GM23338 (cell line): ENCODE results near the gene C2CD4A. TPM values are rescaled to one million over a fixed set of nuclear protein-coding genes. Genes with fewer than 3 reads are reported as not detected.

Experiments used
- ATAC-seq: fragments of 200-7000 bp; cut with Tn5 transposase; 3 replicates; pipeline ENCODE4 v1.9.1; 2020
- DNase-seq: peaks from one replicate; pipeline ENCODE4 v3.0.0-alpha.2; 2015; ENCODE audit warnings: low spot score
- H2AFZ ChIP-seq: fragments of 200-600 bp; sonication (generic); 2 replicates; pipeline ENCODE4 v1.8.0; 2016; ENCODE audit warnings: antibody characterized with exemption, mild to moderate bottlenecking, moderate library complexity
- H3F3A ChIP-seq: fragments of 200-600 bp; sonication (generic); replicated peaks from 2 replicates; pipeline ENCODE4 v1.8.0; 2017; ENCODE audit warnings: antibody characterized with exemption, mixed run types, low read depth
- H3K27ac ChIP-seq: fragments of 200-600 bp; sonication (generic); 2 replicates; pipeline ENCODE4 v1.6.1; 2016; ENCODE audit warnings: low read depth
- H3K27me3 ChIP-seq: fragments of 200-600 bp; sonication (generic); 2 replicates; pipeline ENCODE4 v1.8.0; 2016; ENCODE audit warnings: mild to moderate bottlenecking, mixed run types, moderate library complexity; ENCODE audit not compliant: insufficient read depth
- H3K36me3 ChIP-seq: fragments of 200-600 bp; sonication (generic); 2 replicates; pipeline ENCODE4 v1.8.0; 2016; ENCODE audit warnings: mild to moderate bottlenecking; ENCODE audit not compliant: insufficient read depth
- H3K4me1 ChIP-seq: fragments of 200-600 bp; sonication (generic); 2 replicates; pipeline ENCODE4 v1.8.0; 2016; ENCODE audit warnings: mild to moderate bottlenecking, moderate library complexity; ENCODE audit not compliant: insufficient read depth
- H3K4me2 ChIP-seq: fragments of 200-600 bp; sonication (generic); 2 replicates; pipeline ENCODE4 v1.7.1; 2017; ENCODE audit warnings: mixed run types
- H3K4me3 ChIP-seq: fragments of 200-600 bp; sonication (generic); 2 replicates; pipeline ENCODE4 v1.6.1; 2016; ENCODE audit warnings: mixed run types
- H3K79me2 ChIP-seq: fragments of 200-600 bp; sonication (generic); replicated peaks from 2 replicates; pipeline ENCODE4 v1.8.0; 2017; ENCODE audit warnings: mild to moderate bottlenecking; ENCODE audit not compliant: insufficient read depth
- H3K9me2 ChIP-seq: fragments of 200-600 bp; sonication (generic); 2 replicates; pipeline ENCODE4 v1.8.0; 2017; ENCODE audit not compliant: insufficient read depth
- H4K20me1 ChIP-seq: fragments of 200-600 bp; sonication (generic); replicated peaks from 2 replicates; pipeline ENCODE4 v1.8.0; 2017; ENCODE audit warnings: mild to moderate bottlenecking; ENCODE audit not compliant: insufficient read depth
- H3K27ac Mint-ChIP-seq: 2 replicates; pipeline ENCODE4 v1.8.0; 2020; ENCODE audit warnings: inconsistent platforms, mild to moderate bottlenecking, moderate library complexity, mixed read lengths
- H3K27me3 Mint-ChIP-seq: 3 replicates; pipeline ENCODE4 v1.8.0; 2022; ENCODE audit warnings: low read depth, mild to moderate bottlenecking, moderate library complexity, mixed read lengths, inconsistent platforms; ENCODE audit not compliant: insufficient read depth, poor library complexity
- H3K36me3 Mint-ChIP-seq: 3 replicates; pipeline ENCODE4 v1.8.0; 2021; ENCODE audit warnings: low read depth, mild to moderate bottlenecking, inconsistent platforms, moderate library complexity, mixed read lengths
- H3K4me1 Mint-ChIP-seq: 3 replicates; pipeline ENCODE4 v1.8.0; 2020; ENCODE audit warnings: mild to moderate bottlenecking, inconsistent platforms, mixed read lengths
- H3K4me3 Mint-ChIP-seq: 3 replicates; pipeline ENCODE4 v1.8.0; 2021; ENCODE audit warnings: moderate library complexity, mild to moderate bottlenecking, inconsistent platforms, mixed read lengths
- H3K9me3 Mint-ChIP-seq: 3 replicates; pipeline ENCODE4 v1.8.0; 2020; ENCODE audit warnings: moderate library complexity, mild to moderate bottlenecking, inconsistent platforms, mixed read lengths
- ETS1 ChIP-seq: IDR thresholded peaks from 2 replicates; pipeline ENCODE4 v1.6.1; 2016; ENCODE audit warnings: antibody characterized with exemption
- EZH2phosphoT487 ChIP-seq: fragments of 200-600 bp; sonication (generic); IDR thresholded peaks from one replicate; pipeline ENCODE4 v1.8.1; 2018; ENCODE audit warnings: antibody characterized with exemption; ENCODE audit not compliant: unreplicated experiment
- JUNB ChIP-seq: IDR thresholded peaks from one replicate; pipeline ENCODE4 v1.6.1; 2016; ENCODE audit warnings: antibody characterized with exemption; ENCODE audit not compliant: unreplicated experiment
- NANOG ChIP-seq: IDR thresholded peaks from 2 replicates; pipeline ENCODE4 v1.6.1; 2016; ENCODE audit warnings: antibody characterized with exemption, borderline replicate concordance
- REST ChIP-seq: IDR thresholded peaks from one replicate; pipeline ENCODE4 v1.6.1; 2018; ENCODE audit warnings: antibody characterized with exemption; ENCODE audit not compliant: unreplicated experiment
- STAT1 ChIP-seq: IDR thresholded peaks from one replicate; pipeline ENCODE4 v1.6.1; 2016; ENCODE audit warnings: antibody characterized with exemption; ENCODE audit not compliant: unreplicated experiment
- ZNF114 ChIP-seq: fragments of 250-450 bp; sonication (Bioruptor Pico); IDR thresholded peaks from 2 replicates; pipeline ENCODE4 v1.5.0; 2020; ENCODE audit warnings: mild to moderate bottlenecking, moderate library complexity
- ZNF331 ChIP-seq: fragments of 250-450 bp; sonication (Bioruptor Pico); IDR thresholded peaks from 2 replicates; pipeline ENCODE4 v1.5.0; 2020; ENCODE audit warnings: low read depth, mild to moderate bottlenecking, moderate library complexity
- ZNF462 ChIP-seq: fragments of 250-450 bp; sonication (Bioruptor Pico); IDR thresholded peaks from 2 replicates; pipeline ENCODE4 v1.5.0; 2020; ENCODE audit warnings: mild to moderate bottlenecking, moderate library complexity
- polyA plus RNA-seq: library from polyadenylated mRNA; unstranded; fragments of >200 nt; fragmentation: Nextera tagmentation; extraction: Ambion mirVana; gene quantifications from 2 replicates; pipeline ENCODE4 v1.2.1, GENCODE V29; 2016
- total RNA-seq: library from RNA; depleted of rRNA; stranded (reverse); fragments of >200 nt; shearing (Covaris generic); gene quantifications from 2 replicates; pipeline ENCODE4 v1.2.3, GENCODE V29; 2014

Gene C2CD4A
- total and polyA plus RNA-seq, 2 experiments from 2014 or later: 0.07 TPM; not detected in 1

- Histone ChIP-seq H3K4me3 (no peak overlapping the region), H4K20me1 (no peaks in the 10 kb centered on the region), H3K79me2 (no peaks in the 10 kb centered on the region), H3K4me1 (no peaks in the 10 kb centered on the region), H3K9me2 (no peaks in the 10 kb centered on the region), H3K4me2 (no peak overlapping the region), H3K36me3 (no peaks in the 10 kb centered on the region), H3F3A (no peaks in the 10 kb centered on the region), H3K27me3 (no peaks in the 10 kb centered on the region), H3K27ac (no peak overlapping the region), H2AFZ (no peak overlapping the region)
- no peak for ATAC-seq
- Mint-ChIP-seq H3K4me1 (no peaks in the 10 kb centered on the region), H3K4me3 (no peak overlapping the region), H3K9me3 (no peaks in the 10 kb centered on the region; the same call in 2 of the 3 replicates), H3K36me3 (no peaks in the 10 kb centered on the region), H3K27me3 (no peaks in the 10 kb centered on the region), H3K27ac (no peak overlapping the region)
- TF ChIP-seq STAT1 (no peak), EZH2phosphoT487 (no peak), JUNB (no peak), NANOG (no peak), ZNF331 (CRISPR knock-in tag) (no peak)
- no peak for DNase-seq
Observed at GRCh38 chr15:62109437-62109836, 42.7 kb downstream of the C2CD4A start.

GRCh38 chr15:62109982-62110851 lies 43.4 kb downstream of the C2CD4A start:
- no peaks in the 10 kb centered on the region; the same call in 2 of the 3 replicates for H3K9me3 Mint-ChIP-seq
- no peak for DNase-seq
- Histone ChIP-seq H3K4me1 (no peaks in the 10 kb centered on the region), H3K27me3 (no peaks in the 10 kb centered on the region), H3K9me2 (no peaks in the 10 kb centered on the region), H3K27ac (no peak overlapping the region), H3K4me2 (no peak overlapping the region), H3K79me2 (no peaks in the 10 kb centered on the region), H2AFZ (no peak overlapping the region; the same call in 1 of the 2 replicates), H3F3A (no peaks in the 10 kb centered on the region), H4K20me1 (no peaks in the 10 kb centered on the region), H3K4me3 (no peak overlapping the region), H3K36me3 (no peaks in the 10 kb centered on the region)
- no peak for ATAC-seq
- no peak overlapping the region for H3K27ac Mint-ChIP-seq
- no peaks in the 10 kb centered on the region for H3K27me3 Mint-ChIP-seq
- no peaks in the 10 kb centered on the region for H3K4me1 Mint-ChIP-seq
- no peak overlapping the region for H3K4me3 Mint-ChIP-seq
- H3K36me3 Mint-ChIP-seq: no peaks in the 10 kb centered on the region
- TF ChIP-seq ZNF462 (CRISPR knock-in tag) (no peak), ETS1 (no peak), ZNF114 (CRISPR knock-in tag) (no peak), JUNB (no peak), REST (no peak)
